ENCODE measurements around the gene OR6M1.

Gene OR6M1

DNA sequence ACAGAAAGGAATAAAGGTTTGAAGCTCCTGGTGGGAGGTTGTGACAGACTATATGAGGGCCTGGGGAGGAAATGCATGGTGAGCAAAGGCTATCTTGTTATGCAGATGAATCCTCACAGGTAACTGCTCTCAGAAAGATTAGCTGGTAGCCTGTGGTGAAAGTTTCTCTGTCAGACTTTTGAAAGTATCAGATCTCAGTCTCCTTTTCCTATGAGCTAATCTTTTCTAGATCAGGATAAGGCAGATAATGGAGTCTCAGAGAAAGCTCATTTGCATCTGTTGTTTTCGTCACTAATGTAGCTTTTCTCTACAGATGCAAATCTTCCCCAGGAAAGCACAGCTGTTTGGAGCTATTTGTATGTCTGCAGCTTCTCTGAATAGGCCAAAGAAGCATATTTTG lies 30.9 kb downstream of the OR6M1 start:
- FAIRE-seq = no peak

- FAIRE-seq = no peak
Measured at GRCh38 chr11:123773959-123774358, 32.2 kb downstream of the OR6M1 start.

- no peak for FAIRE-seq
Measured at GRCh38 chr11:123773026-123773425, 33.1 kb downstream of the OR6M1 start.

DNA sequence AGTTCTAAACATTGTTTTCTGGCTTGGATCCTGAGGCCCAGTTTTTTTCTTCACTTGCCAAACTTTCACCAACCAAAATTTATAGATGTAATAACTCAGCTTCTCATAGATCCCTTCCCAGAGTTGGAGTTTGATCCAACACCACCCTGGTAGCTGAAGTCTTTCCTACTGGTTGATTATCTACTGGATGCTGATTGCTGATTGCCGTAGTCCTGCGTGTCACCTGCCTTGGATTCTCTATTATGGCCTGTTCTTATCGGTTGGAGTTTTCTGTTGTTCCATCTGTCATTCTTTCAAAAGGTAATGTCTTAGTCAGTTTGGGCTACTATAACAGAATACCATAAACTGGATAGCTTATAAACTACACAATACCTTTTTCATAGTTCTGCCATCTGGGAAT lies 34.5 kb downstream of the OR6M1 start:
- FAIRE-seq = no peak

- no peak for FAIRE-seq
Measured at GRCh38 chr11:123770712-123771111, 35.4 kb downstream of the OR6M1 start.

GRCh38 chr11:123765601-123766000 lies 40.5 kb downstream of the OR6M1 start:
- FAIRE-seq = no peak

DNA sequence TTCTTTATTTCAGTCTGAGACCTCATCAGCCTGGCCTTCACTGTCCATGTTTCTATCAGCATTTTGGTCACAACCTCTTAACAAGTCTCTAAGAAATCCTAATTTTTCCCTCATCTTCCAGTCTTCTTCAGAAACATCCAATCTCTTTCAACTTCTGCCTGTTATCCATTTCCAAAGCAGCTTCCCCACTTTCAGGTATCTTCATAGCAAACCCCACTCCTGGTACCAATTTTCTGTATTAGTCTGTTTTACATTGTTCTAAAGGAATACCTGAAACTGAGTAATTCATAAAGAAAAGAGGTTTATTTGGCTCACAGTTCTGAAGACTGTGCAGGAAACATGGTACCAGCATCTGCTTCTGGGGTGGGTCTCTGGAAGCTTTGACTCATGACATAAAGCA lies 43.7 kb downstream of the OR6M1 start:
- no peak for FAIRE-seq

- no peak for FAIRE-seq
Measured at GRCh38 chr11:123760894-123761293, 45.3 kb downstream of the OR6M1 start.

DNA sequence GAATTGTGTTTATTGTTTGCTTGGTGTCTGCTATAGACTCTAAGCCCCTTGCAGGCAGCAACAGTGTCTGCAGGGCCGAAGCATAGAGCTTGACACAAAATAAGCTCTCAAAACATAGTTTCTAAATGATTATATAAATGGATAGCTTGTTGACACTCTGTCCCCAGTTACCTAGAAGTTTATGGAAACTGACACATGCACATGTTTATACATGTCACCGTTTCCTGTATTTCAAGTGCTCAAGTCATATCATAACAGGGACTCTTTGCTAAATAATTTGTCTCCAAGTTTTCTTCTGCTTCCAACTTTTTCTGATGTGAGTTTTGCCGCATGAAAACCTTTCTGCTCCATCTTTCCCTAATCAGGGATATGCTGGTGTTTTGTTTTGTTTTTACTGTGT lies 48.2 kb downstream of the OR6M1 start:
- FAIRE-seq = no peak

GRCh38 chr11:123755813-123756212 lies 50.3 kb downstream of the OR6M1 start:
- FAIRE-seq = no peak
